H7 (cell line): Measurements from ENCODE around the gene NOB1. TPM values are rescaled to one million over a fixed set of nuclear protein-coding genes. Genes with fewer than 3 reads are reported as not detected.
"Not testable (repeated sequence)": the region's sequence is repeated elsewhere in the genome, so short reads cannot be mapped to it uniquely, and the experiment has no call there.

Experiments
- DNase-seq: peaks from one replicate; pipeline ENCODE4 v3.0.0; 2012
- H3K27me3 ChIP-seq: 2 replicates; pipeline ENCODE4 v1.6.0; 2011; ENCODE audit warnings: mild to moderate bottlenecking, low read length; ENCODE audit not compliant: control insufficient read depth, insufficient read depth
- H3K36me3 ChIP-seq: replicated peaks from 2 replicates; pipeline ENCODE4 v1.5.1; 2011; ENCODE audit warnings: low read length; ENCODE audit not compliant: control insufficient read depth, insufficient read depth
- H3K4me3 ChIP-seq: 2 replicates; pipeline ENCODE4 v1.5.1; 2011; ENCODE audit warnings: low read depth, mild to moderate bottlenecking, control low read depth, low read length, moderate library complexity; ENCODE audit not compliant: insufficient read depth
- total RNA-seq: library from RNA; depleted of rRNA; stranded (reverse); fragments of >200 nt; shearing (Covaris generic); gene quantifications from 2 replicates; pipeline ENCODE4 v1.2.3, GENCODE V29; 2014

The NOB1 gene
- total RNA-seq, 1 experiment from 2014 or later: 43.4 TPM

GRCh38 chr16:69771651-69771967 is 16.9 kb upstream of the NOB1 start:
- H3K27me3 ChIP-seq: no peaks in the 10 kb centered on the region
- no peaks in the 10 kb centered on the region for H3K36me3 ChIP-seq
- no peak overlapping the region for H3K4me3 ChIP-seq
- no peak for DNase-seq

DNA sequence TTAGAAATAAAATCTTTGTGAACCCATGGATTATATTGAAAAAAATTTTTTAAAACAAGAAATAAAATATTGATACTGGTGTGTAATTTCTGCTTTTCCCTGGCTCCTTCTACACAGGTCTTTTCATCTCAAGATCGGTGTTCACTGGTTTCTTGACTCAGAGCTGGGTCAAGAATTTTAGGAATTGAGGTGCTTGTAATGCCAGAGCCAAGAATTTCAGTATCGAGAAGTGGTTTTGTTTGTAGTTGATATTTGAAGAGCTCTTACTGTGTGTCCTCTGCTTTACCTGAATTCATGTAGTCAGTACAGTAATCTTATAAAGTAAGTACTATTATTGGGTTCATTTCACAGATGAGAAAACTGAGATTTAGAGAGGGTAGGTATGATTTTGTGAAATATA is 14.7 kb upstream of the NOB1 start:
- H3K36me3 ChIP-seq: no peaks in the 10 kb centered on the region
- H3K4me3 ChIP-seq: no peak overlapping the region
- no peak for DNase-seq
- no peaks in the 10 kb centered on the region for H3K27me3 ChIP-seq

- Histone ChIP-seq H3K27me3 (no peaks in the 10 kb centered on the region), H3K36me3 (no peaks in the 10 kb centered on the region), H3K4me3 (no peak overlapping the region)
- no peak for DNase-seq
These were observed 13.9 kb upstream of the NOB1 start for GRCh38 chr16:69768666-69769065.

- no peaks in the 10 kb centered on the region for H3K36me3 ChIP-seq
- no peaks in the 10 kb centered on the region for H3K27me3 ChIP-seq
- no peak overlapping the region for H3K4me3 ChIP-seq
- DNase-seq: no peak
These were observed 12.9 kb upstream of the NOB1 start for GRCh38 chr16:69767459-69768229.

GRCh38 chr16:69763599-69763942 is 8.8 kb upstream of the NOB1 start:
- Histone ChIP-seq H3K4me3 (no peak overlapping the region), H3K27me3 (no peaks in the 10 kb centered on the region)
- no peak for DNase-seq

DNA sequence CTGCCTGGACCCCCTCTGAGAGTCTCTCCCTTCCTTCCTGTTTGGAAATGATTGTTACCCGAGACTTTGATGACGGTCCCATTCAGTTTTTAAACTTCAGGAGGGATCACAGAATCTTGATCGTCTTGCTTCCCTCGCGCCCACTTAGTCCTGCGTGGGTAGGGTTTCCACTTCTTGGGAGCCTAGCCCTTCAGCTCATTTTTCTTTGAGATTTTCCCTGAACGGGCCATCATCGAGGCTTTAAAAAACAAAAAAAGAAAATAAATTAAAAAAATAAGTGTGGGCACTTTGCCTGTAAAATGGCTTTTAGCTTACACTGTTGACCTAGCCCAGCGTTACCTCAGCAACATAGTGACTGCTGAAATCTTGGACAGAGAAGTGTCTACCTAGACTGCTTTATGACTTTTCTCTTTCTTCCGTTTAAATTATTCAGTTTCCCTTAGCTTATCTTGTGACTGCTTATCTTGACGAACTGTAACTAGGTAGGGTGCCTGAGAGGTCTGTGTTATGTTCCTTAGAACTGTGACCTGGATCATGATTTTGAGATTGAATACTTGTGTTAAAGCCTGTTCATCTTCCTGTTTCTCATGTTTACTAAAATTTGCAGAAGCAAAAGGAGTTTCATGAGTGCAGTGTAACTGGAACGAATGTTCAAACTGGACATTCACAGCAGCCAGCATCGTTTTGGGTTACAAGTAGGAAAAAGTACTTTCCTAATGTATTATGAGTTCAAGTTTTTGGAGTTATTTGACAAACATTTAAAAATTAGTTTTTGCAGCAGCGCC is 8.3 kb upstream of the NOB1 start:
- no peaks in the 10 kb centered on the region for H3K36me3 ChIP-seq
- no peaks in the 10 kb centered on the region for H3K27me3 ChIP-seq
- DNase-seq: no peak
- peak overlapping the region; percentile 51 for H3K4me3 ChIP-seq

More at GRCh38 chr16:69763599-69763942, 8.8 kb upstream of the NOB1 start:
- H3K36me3 ChIP-seq: no peaks in the 10 kb centered on the region

DNA sequence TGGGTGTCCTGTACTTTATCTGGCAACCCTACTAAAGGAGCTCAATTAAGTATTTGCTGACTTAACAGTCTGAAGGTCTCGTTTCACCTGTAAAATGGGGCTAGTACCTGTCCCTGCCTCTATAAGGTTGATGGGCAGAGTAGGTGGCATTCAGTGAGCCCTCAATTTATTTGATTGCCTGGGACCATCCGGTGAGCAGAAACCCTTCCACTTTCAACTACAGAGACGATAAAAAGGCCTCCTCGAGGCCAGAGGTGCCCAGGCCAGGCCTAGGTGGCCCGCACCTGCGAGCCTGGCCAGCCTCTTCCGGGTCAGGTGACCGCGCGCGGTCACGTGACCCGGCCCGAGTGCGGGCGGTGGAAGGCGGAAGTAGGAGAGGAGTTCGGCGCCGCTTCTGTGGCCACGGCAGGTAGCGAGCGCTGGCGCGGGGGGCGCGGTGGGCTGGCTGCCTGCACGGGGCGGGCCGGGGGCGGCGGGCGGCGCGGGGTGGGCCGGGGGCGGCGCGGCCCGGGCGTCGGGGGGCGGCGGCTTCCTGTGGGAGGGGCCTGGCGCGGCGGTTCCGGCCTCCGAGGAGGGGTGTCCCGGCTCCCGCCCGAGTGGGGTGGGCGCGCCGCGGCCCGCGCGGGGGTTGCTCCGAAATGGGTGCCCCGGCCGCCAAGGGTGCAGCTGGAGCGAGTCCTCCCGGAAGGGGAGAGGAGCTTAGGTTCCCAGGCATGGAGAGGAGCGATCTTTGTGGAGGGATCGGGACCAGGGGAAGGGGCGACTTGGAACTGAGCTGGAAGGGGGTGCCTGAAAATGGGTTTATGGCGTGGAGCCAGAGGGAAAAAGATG is 7.5 kb upstream of the NOB1 start, which contains the start of gene WWP2:
TSS of gene WWP2 (plus strand) at position 350 of the 831 bp plus-strand sequence. CDS start 24,679 bp downstream, outside the sequence.
- Histone ChIP-seq H3K4me3 (peak within 1 kb of the TSS; percentile 51), H3K27me3 (no peaks in the 10 kb centered on the region)
- peak; percentile 96 for DNase-seq

GRCh38 chr16:69757375-69757774 is 2.6 kb upstream of the NOB1 start:
- not testable (repeated sequence) for H3K4me3 ChIP-seq, DNase-seq, H3K36me3 ChIP-seq, H3K27me3 ChIP-seq

More for the DNA sequence above, 7.5 kb upstream of the NOB1 start, which contains the start of gene WWP2:
- H3K36me3 ChIP-seq: no peaks in the 10 kb centered on the region

DNA sequence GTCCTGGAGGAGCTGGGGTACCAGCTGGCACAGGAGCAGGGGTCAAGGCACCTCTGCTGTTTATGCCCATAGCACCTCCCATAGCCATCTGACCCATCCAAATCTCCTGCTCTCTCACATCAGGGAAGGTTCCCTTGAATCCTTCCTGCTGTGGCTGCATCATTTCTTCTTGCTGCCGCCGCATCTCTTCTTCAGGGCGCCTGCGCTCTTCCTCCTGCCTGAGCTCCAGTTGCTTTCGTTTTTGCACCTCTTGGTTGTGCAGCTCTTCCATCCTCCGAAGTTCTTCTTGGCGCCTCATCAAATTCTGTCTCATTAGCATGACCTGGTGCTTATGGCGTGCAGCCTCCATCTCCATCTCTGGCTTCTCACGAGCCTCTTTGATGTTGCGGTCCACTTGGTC is 2.0 kb upstream of the NOB1 start:
- H3K4me3 ChIP-seq: no peak overlapping the region
- H3K36me3 ChIP-seq: peaks cover 1% of the 10 kb centered on the region
- no peak for DNase-seq
- H3K27me3 ChIP-seq: no peaks in the 10 kb centered on the region; the same call in 1 of the 2 replicates

GRCh38 chr16:69754143-69754468 is 620 bp downstream of the NOB1 start:
- H3K27me3 ChIP-seq: no peaks in the 10 kb centered on the region; the same call in 1 of the 2 replicates
- peak overlapping the region; percentile 93 for H3K4me3 ChIP-seq
- H3K36me3 ChIP-seq: peaks cover 17% of the 10 kb centered on the region
- no peak for DNase-seq

- H3K4me3 ChIP-seq: no peak overlapping the region
- H3K36me3 ChIP-seq: peaks cover 59% of the 10 kb centered on the region
- H3K27me3 ChIP-seq: no peaks in the 10 kb centered on the region
- no peak for DNase-seq
These were observed 5.9 kb downstream of the NOB1 start for GRCh38 chr16:69748694-69749345.

GRCh38 chr16:69747115-69747514 is 7.6 kb downstream of the NOB1 start:
- Histone ChIP-seq H3K36me3 (peaks cover 70% of the 10 kb centered on the region), H3K27me3 (no peaks in the 10 kb centered on the region), H3K4me3 (no peak overlapping the region)
- DNase-seq: no peak

DNA sequence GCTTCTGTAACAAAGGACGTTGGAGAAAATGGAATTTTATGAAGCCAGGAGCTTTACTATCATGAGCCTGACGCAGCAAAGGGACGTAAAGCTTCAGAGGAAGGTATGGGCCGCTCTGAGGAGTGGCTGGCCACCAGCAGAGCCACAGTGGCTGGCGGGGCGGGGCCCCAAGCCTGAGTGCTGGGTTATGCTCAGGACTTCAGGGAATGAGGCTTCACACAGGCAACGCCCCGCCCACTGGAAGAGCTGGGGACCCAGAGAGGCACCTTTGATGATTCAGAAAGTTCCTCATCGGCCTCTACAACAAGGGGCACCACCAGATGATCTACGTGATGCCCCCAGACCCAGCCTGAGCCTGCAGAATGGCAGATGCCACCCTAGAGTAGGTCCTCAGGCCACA is 8.8 kb downstream of the NOB1 start:
- no peak for DNase-seq
- no peak overlapping the region for H3K4me3 ChIP-seq
- no peaks in the 10 kb centered on the region for H3K27me3 ChIP-seq
- peaks cover 73% of the 10 kb centered on the region for H3K36me3 ChIP-seq

DNA sequence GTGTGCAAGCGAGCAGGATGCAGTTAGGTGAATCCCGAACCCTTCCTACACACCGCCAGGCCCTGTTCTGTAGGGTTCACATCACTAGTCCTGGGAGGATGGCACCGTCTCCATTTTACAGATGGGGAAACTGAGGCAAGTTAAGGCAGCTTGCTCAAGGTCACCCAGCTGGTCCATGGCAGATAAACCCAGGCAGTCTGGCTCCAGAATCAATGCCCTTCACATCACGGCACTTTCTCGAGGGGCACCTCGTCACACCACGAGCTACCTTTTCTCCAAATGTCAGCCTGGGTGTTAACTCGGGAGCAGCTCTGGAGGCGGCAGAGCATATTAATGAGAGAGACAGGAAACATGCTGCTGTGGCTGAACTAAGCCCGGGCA is 9.5 kb downstream of the NOB1 start:
- Histone ChIP-seq H3K4me3 (no peak overlapping the region), H3K36me3 (peaks cover 70% of the 10 kb centered on the region), H3K27me3 (no peaks in the 10 kb centered on the region)
- DNase-seq: no peak
